GM23338 (cell line): ENCODE measurements around the gene YLPM1.

Source experiments
- CREB1 ChIP-seq: fragments of 250-450 bp; sonication (Bioruptor Pico); IDR thresholded peaks from 2 replicates; pipeline ENCODE4 v1.5.0; 2020; ENCODE audit warnings: low read depth, mild to moderate bottlenecking, moderate library complexity
- EZH2 ChIP-seq: fragments of 200-600 bp; sonication (generic); IDR thresholded peaks from one replicate; pipeline ENCODE4 v1.8.0; 2017; ENCODE audit warnings: antibody characterized with exemption, mild to moderate bottlenecking, low read depth; ENCODE audit not compliant: unreplicated experiment
- EZH2phosphoT487 ChIP-seq: fragments of 200-600 bp; sonication (generic); IDR thresholded peaks from one replicate; pipeline ENCODE4 v1.8.1; 2018; ENCODE audit warnings: antibody characterized with exemption; ENCODE audit not compliant: unreplicated experiment
- JUNB ChIP-seq: IDR thresholded peaks from one replicate; pipeline ENCODE4 v1.6.1; 2016; ENCODE audit warnings: antibody characterized with exemption; ENCODE audit not compliant: unreplicated experiment
- POLR2AphosphoS5 ChIP-seq: IDR thresholded peaks from 2 replicates; pipeline ENCODE4 v1.6.1; 2016; ENCODE audit warnings: antibody characterized with exemption, low read depth
- TF ChIP-seq, protein P1 (sequence below): IDR thresholded peaks from one replicate; pipeline ENCODE4 v1.6.1; 2018; ENCODE audit warnings: antibody characterized with exemption; ENCODE audit not compliant: unreplicated experiment
- TF ChIP-seq, protein P2 (sequence below), 2 experiments: fragments of 200-600 bp in 1 of 2; sonication (generic) in 1 of 2; conservative IDR thresholded peaks; 2 replicates each; pipeline versions ENCODE4 v1.5.1 to v1.6.1; 2016 to 2017; ENCODE audit warnings: antibody characterized with exemption in 2 of 2, low read depth in 2 of 2, mild to moderate bottlenecking in 2 of 2, moderate library complexity in 1 of 2
- TF ChIP-seq, protein P3 (sequence below): IDR thresholded peaks from 2 replicates; pipeline ENCODE4 v1.6.1; 2016; ENCODE audit warnings: antibody characterized with exemption

GRCh38 chr14:74821267-74821915, 58.3 kb downstream of the YLPM1 start:
- TF ChIP-seq, protein P1, sequence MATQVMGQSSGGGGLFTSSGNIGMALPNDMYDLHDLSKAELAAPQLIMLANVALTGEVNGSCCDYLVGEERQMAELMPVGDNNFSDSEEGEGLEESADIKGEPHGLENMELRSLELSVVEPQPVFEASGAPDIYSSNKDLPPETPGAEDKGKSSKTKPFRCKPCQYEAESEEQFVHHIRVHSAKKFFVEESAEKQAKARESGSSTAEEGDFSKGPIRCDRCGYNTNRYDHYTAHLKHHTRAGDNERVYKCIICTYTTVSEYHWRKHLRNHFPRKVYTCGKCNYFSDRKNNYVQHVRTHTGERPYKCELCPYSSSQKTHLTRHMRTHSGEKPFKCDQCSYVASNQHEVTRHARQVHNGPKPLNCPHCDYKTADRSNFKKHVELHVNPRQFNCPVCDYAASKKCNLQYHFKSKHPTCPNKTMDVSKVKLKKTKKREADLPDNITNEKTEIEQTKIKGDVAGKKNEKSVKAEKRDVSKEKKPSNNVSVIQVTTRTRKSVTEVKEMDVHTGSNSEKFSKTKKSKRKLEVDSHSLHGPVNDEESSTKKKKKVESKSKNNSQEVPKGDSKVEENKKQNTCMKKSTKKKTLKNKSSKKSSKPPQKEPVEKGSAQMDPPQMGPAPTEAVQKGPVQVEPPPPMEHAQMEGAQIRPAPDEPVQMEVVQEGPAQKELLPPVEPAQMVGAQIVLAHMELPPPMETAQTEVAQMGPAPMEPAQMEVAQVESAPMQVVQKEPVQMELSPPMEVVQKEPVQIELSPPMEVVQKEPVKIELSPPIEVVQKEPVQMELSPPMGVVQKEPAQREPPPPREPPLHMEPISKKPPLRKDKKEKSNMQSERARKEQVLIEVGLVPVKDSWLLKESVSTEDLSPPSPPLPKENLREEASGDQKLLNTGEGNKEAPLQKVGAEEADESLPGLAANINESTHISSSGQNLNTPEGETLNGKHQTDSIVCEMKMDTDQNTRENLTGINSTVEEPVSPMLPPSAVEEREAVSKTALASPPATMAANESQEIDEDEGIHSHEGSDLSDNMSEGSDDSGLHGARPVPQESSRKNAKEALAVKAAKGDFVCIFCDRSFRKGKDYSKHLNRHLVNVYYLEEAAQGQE: no peak
- TF ChIP-seq POLR2AphosphoS5 (no peak), CREB1 (no peak), EZH2 (no peak), JUNB (no peak), EZH2phosphoT487 (no peak)
- TF ChIP-seq, protein P2, sequence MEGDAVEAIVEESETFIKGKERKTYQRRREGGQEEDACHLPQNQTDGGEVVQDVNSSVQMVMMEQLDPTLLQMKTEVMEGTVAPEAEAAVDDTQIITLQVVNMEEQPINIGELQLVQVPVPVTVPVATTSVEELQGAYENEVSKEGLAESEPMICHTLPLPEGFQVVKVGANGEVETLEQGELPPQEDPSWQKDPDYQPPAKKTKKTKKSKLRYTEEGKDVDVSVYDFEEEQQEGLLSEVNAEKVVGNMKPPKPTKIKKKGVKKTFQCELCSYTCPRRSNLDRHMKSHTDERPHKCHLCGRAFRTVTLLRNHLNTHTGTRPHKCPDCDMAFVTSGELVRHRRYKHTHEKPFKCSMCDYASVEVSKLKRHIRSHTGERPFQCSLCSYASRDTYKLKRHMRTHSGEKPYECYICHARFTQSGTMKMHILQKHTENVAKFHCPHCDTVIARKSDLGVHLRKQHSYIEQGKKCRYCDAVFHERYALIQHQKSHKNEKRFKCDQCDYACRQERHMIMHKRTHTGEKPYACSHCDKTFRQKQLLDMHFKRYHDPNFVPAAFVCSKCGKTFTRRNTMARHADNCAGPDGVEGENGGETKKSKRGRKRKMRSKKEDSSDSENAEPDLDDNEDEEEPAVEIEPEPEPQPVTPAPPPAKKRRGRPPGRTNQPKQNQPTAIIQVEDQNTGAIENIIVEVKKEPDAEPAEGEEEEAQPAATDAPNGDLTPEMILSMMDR (conservative IDR thresholded peaks at IDR 0.05; ENCODE audit: low read depth in 2 of 2): no peak
- TF ChIP-seq, protein P3, sequence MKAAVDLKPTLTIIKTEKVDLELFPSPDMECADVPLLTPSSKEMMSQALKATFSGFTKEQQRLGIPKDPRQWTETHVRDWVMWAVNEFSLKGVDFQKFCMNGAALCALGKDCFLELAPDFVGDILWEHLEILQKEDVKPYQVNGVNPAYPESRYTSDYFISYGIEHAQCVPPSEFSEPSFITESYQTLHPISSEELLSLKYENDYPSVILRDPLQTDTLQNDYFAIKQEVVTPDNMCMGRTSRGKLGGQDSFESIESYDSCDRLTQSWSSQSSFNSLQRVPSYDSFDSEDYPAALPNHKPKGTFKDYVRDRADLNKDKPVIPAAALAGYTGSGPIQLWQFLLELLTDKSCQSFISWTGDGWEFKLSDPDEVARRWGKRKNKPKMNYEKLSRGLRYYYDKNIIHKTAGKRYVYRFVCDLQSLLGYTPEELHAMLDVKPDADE: no peak
